ENCODE data around the gene HOMER3.

The HOMER3 gene

GRCh38 chr19:18940769-18941627 lies at the start of gene HOMER3:
Gene HOMER3 (minus strand): TSS chr19:18941217. CDS start chr19:18938982, 2,235 bp downstream.
- DNase-seq: peak; percentile 52

- no peak for DNase-seq
Measured at GRCh38 chr19:18990128-18990708, 49.2 kb upstream of the HOMER3 start.

GRCh38 chr19:18989316-18989715 lies 48.3 kb upstream of the HOMER3 start:
- no peak for DNase-seq

GRCh38 chr19:18987456-18987855 lies 46.4 kb upstream of the HOMER3 start:
- no peak for DNase-seq

- DNase-seq: no peak
Measured at GRCh38 chr19:18985257-18985656, 44.2 kb upstream of the HOMER3 start.

GRCh38 chr19:18984251-18984650 lies 43.2 kb upstream of the HOMER3 start:
- DNase-seq: no peak

- no peak for DNase-seq
Measured at GRCh38 chr19:18982669-18983068, 41.7 kb upstream of the HOMER3 start.

GRCh38 chr19:18980432-18981020 lies 39.5 kb upstream of the HOMER3 start:
- no peak for DNase-seq

- DNase-seq: no peak
Measured at GRCh38 chr19:18978616-18979015, 37.6 kb upstream of the HOMER3 start.

- DNase-seq: no peak
Measured at GRCh38 chr19:18975869-18976268, 34.9 kb upstream of the HOMER3 start.

GRCh38 chr19:18975011-18975410 lies 34.0 kb upstream of the HOMER3 start:
- DNase-seq: no peak

- no peak for DNase-seq
Measured at GRCh38 chr19:18972851-18973250, 31.8 kb upstream of the HOMER3 start.

GRCh38 chr19:18972301-18972811 lies 31.3 kb upstream of the HOMER3 start:
- DNase-seq: no peak

- DNase-seq: no peak
Measured at GRCh38 chr19:18969931-18970659, 29.1 kb upstream of the HOMER3 start.

GRCh38 chr19:18967358-18968146 lies 26.5 kb upstream of the HOMER3 start:
- no peak for DNase-seq

- no peak for DNase-seq
Measured at GRCh38 chr19:18966307-18966706, 25.3 kb upstream of the HOMER3 start.

- no peak for DNase-seq
Measured at GRCh38 chr19:18964121-18964520, 23.1 kb upstream of the HOMER3 start.

- no peak for DNase-seq
Measured at GRCh38 chr19:18961767-18962620, 21.0 kb upstream of the HOMER3 start.

- no peak for DNase-seq
Measured at GRCh38 chr19:18960370-18960769, 19.4 kb upstream of the HOMER3 start.

GRCh38 chr19:18955042-18955441 lies 14.0 kb upstream of the HOMER3 start:
- no peak for DNase-seq

- DNase-seq: no peak
Measured at GRCh38 chr19:18954094-18954493, 13.1 kb upstream of the HOMER3 start.

Measured in hematopoietic multipotent progenitor cell treated with erythropoietin and hydrocortisone succinate and interleukin-3 and kit ligand, for 8 days (in vitro differentiated cells).